Astrocyte of the cerebellum (primary cell): Measurements from ENCODE around the gene SAE1.

Source experiments
- DNase-seq: peaks from one replicate; pipeline ENCODE4 v3.0.0-alpha.2; 2011; ENCODE audit warnings: low read depth
- H3K4me3 ChIP-seq: 2 replicates; pipeline ENCODE4 v1.5.1; 2011; ENCODE audit warnings: mild to moderate bottlenecking, low read depth, low read length, moderate library complexity
- in situ Hi-C: cut with HindIII; loops from 2 replicates; pipeline ENCODE4 v1.10.0; 2017; ENCODE audit warnings: low sequenced_read_pairs
- TF ChIP-seq, protein P1 (sequence below): IDR thresholded peaks from 2 replicates; pipeline ENCODE4 v1.5.1; 2012; ENCODE audit warnings: low read length, low read depth, moderate library complexity, mild to moderate bottlenecking; ENCODE audit errors: missing control alignments

SAE1 gene

GRCh38 chr19:47093254-47093653, 37.4 kb upstream of the SAE1 start:
- no peak for DNase-seq
- in situ Hi-C loops, result no loop called here
- TF ChIP-seq, protein P1, sequence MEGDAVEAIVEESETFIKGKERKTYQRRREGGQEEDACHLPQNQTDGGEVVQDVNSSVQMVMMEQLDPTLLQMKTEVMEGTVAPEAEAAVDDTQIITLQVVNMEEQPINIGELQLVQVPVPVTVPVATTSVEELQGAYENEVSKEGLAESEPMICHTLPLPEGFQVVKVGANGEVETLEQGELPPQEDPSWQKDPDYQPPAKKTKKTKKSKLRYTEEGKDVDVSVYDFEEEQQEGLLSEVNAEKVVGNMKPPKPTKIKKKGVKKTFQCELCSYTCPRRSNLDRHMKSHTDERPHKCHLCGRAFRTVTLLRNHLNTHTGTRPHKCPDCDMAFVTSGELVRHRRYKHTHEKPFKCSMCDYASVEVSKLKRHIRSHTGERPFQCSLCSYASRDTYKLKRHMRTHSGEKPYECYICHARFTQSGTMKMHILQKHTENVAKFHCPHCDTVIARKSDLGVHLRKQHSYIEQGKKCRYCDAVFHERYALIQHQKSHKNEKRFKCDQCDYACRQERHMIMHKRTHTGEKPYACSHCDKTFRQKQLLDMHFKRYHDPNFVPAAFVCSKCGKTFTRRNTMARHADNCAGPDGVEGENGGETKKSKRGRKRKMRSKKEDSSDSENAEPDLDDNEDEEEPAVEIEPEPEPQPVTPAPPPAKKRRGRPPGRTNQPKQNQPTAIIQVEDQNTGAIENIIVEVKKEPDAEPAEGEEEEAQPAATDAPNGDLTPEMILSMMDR, result no peak
- H3K4me3 ChIP-seq, result no peak overlapping the region

- no peak for DNase-seq
- in situ Hi-C loops, result no loop called here
- TF ChIP-seq, protein P1, result no peak
- H3K4me3 ChIP-seq, result no peak overlapping the region
These were observed 36.8 kb upstream of the SAE1 start for GRCh38 chr19:47093841-47094240.

- TF ChIP-seq, protein P1, result no peak
- H3K4me3 ChIP-seq, result no peak overlapping the region
- in situ Hi-C loops, result no loop called here
- DNase-seq, result no peak
These were observed 35.8 kb upstream of the SAE1 start for GRCh38 chr19:47094557-47095475.

DNA sequence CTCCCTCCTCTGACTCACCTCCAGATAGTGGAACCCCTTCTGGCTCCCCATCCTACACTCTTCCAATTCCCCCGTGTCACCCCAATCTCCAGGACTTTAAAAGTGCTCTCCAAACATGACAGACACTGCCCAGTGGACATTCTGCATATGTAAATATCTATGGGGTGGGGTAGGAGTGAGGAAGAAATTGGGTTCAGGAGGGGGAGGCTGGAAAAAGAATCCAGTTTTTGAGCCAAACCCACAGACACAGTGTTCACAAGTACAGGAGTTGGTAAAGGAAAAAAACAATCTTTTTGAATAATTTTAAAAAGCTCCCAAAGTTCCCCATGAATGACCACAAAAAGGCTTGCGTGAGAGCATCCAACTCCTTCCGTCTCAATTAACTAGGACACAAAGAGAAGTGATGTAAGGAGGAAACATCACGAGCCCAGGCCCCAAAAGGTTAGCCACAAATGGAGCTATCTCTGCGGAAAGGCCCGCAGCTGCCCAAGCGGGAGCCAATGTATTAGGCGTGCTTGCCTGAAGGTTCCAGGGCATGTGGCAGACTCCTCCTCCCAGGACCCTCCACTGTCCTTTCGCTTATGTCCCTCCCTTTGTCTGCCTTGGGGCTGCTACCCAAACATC, 35.0 kb upstream of the SAE1 start:
- peak; percentile 93 for DNase-seq
- TF ChIP-seq, protein P1, result no peak
- in situ Hi-C loops, result no loop called here
- no peak overlapping the region for H3K4me3 ChIP-seq

DNA sequence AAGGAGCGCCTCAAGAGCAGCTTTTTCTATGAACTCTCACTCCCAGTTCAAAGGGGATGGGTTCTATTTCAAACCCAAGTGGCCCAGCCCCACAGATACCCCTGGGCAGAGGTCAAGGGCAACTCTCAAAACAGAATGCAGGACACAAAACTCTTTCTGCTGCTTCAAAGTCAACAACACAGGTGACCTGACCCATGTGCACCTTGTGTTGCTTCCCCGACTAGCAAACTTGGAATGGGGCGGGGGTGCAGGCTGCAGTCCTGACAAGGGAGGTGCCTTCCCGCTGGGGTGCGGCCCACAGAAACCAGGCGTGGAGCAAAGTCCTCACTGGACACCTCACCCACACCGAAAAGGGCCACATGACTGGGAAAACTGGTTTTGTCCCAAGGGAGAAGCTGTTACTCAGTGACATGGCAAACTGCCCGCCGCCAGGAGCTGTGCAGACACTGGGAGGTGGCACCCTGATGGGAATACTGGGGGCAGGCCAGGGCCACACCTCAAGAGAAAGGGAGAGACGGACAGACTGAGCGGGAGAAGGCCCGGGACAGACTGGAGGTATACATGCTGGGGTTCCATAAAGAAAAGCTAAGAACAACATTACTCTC, 34.4 kb upstream of the SAE1 start:
- H3K4me3 ChIP-seq, result no peak overlapping the region
- in situ Hi-C loops, result no loop called here
- TF ChIP-seq, protein P1, result no peak
- no peak for DNase-seq

DNA sequence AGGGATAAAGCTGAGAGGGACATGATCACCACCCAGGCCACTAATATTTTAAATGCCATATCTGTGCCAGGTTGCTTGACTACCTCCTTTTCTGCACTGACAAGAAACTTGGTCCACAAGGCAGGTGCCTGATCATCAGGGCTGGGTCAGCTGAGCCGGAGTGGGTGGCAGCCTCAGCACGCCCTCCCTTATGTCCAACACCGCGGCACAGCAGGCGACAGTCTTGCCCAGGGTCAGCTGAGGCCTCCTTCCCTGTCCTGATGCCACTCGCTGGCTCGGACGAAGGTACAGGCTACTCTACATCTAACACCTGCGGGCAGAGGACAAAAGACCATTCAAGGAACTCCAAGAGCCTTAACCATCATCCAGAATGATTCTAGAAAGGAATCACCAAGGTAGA, 33.9 kb upstream of the SAE1 start:
- DNase-seq, result no peak
- no peak overlapping the region for H3K4me3 ChIP-seq
- in situ Hi-C loops, result no loop called here
- TF ChIP-seq, protein P1, result no peak
